Mesendoderm (in vitro differentiated cells): ENCODE measurements around the gene PET117.
A peak's percentile ranks its signal among the peaks of the same experiment; 100 is the strongest.
"Not testable (repeated sequence)": the region's sequence is repeated elsewhere in the genome, so short reads cannot be mapped to it uniquely, and the experiment has no call there.

Source experiments
- DNase-seq: peaks from one replicate; pipeline ENCODE4 v3.0.0; 2013
- H2AK5ac ChIP-seq: 2 replicates; pipeline ENCODE4 v1.6.1; 2013; ENCODE audit warnings: low read length, inconsistent platforms
- H2BK120ac ChIP-seq: 2 replicates; pipeline ENCODE4 v1.6.1; 2013; ENCODE audit warnings: low read depth, mild to moderate bottlenecking, low read length, moderate library complexity, mixed read lengths
- H2BK15ac ChIP-seq: replicated peaks from 2 replicates; pipeline ENCODE4 v1.6.1; 2013; ENCODE audit warnings: low read depth, mild to moderate bottlenecking, moderate library complexity
- H2BK5ac ChIP-seq: 2 replicates; pipeline ENCODE4 v1.6.1; 2013; ENCODE audit warnings: low read length, inconsistent platforms
- H3K18ac ChIP-seq: 2 replicates; pipeline ENCODE4 v1.6.1; 2013; ENCODE audit warnings: mild to moderate bottlenecking, low read length, mixed read lengths
- H3K23ac ChIP-seq: one replicate; pipeline ENCODE4 v1.6.1; 2013; ENCODE audit warnings: low read length
- H3K27ac ChIP-seq: 2 replicates; pipeline ENCODE4 v1.5.1; 2013; ENCODE audit warnings: low read depth, mild to moderate bottlenecking, inconsistent platforms, low read length, moderate library complexity
- H3K27me3 ChIP-seq: 2 replicates; pipeline ENCODE4 v1.6.1; 2013; ENCODE audit warnings: low read length, control low read depth, mild to moderate bottlenecking, inconsistent platforms; ENCODE audit not compliant: insufficient read depth, poor library complexity
- H3K36me3 ChIP-seq: 2 replicates; pipeline ENCODE4 v1.6.1; 2013; ENCODE audit warnings: low read length, inconsistent platforms; ENCODE audit not compliant: control insufficient read depth, insufficient read depth
- H3K4ac ChIP-seq: one replicate; pipeline ENCODE4 v1.6.1; 2013; ENCODE audit warnings: low read depth, mild to moderate bottlenecking, low read length, moderate library complexity
- H3K4me1 ChIP-seq: 2 replicates; pipeline ENCODE4 v1.6.1; 2013; ENCODE audit warnings: low read depth, low read length, inconsistent platforms; ENCODE audit not compliant: control insufficient read depth
- H3K4me2 ChIP-seq: 2 replicates; pipeline ENCODE4 v1.6.1; 2013; ENCODE audit warnings: low read length
- H3K4me3 ChIP-seq: 2 replicates; pipeline ENCODE4 v1.5.1; 2013; ENCODE audit warnings: mild to moderate bottlenecking, low read length
- H3K56ac ChIP-seq: one replicate; pipeline ENCODE4 v1.6.1; 2013; ENCODE audit warnings: low read length
- H3K79me1 ChIP-seq: 2 replicates; pipeline ENCODE4 v1.6.1; 2013; ENCODE audit warnings: low read length, inconsistent platforms
- H3K79me2 ChIP-seq: 2 replicates; pipeline ENCODE4 v1.6.1; 2013; ENCODE audit warnings: mild to moderate bottlenecking, low read length; ENCODE audit not compliant: control insufficient read depth, insufficient read depth
- H3K9ac ChIP-seq: 2 replicates; pipeline ENCODE4 v1.6.1; 2013; ENCODE audit warnings: low read length, inconsistent platforms
- H4K5ac ChIP-seq: one replicate; pipeline ENCODE4 v1.6.1; 2013; ENCODE audit warnings: low read length
- H4K8ac ChIP-seq: one replicate; pipeline ENCODE4 v1.6.1; 2013; ENCODE audit warnings: low read depth, mild to moderate bottlenecking, control low read depth, low read length, moderate library complexity
- WGBS: extraction: QIAGEN DNeasy Blood & Tissue Kit; methylation state at CpG from one replicate; pipeline ENCODE4 v1.1.7; 2013; ENCODE audit warnings: low lambda C conversion rate, missing lambda C conversion rate; ENCODE audit not compliant: insufficient coverage; ENCODE audit errors: extremely low coverage; 5-methylcytosine and 5-hydroxymethylcytosine counted together

PET117 gene

DNA sequence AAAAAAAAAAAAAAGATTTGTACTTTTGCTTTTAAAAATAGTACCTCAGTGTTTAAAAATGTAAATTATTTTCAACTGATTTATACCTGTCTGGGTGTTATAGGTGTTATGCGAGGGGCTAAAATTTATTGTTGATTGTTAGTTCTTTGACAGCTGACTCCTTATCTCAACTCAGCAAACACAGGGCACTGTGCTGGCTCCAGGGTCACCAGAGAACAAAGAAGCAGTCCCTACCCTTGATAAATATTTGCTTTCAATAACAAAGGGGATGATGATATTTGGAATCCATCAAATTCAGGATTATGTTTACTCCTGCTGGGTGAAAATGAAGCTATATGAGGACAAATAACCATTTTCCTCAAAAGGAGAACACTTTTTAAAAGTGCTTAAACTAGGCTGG, 34.2 kb upstream of the PET117 start:
- no peak overlapping the region for H3K4me3 ChIP-seq

DNA sequence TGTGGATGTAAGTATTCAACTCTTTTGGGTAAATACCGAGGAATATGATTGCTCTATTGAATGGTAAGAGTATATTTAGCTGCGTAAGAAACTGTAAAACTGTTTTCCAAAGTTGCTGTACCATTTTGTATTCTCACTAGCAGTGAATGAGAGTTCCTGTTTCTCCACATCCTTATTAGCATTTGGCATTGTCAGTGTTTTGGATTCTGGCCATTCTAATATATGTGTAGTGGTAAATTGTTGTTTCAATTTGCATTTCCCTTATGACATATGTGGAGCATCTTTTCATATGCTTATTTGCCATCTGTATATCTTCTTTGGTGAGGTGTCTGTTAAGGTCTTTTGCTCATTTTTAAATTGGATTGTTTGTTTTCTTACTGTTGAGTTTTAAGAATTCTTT, 29.3 kb upstream of the PET117 start:
- no CpG with 5 or more reads among the region's 2 CpGs for WGBS

More for the DNA sequence above, 34.2 kb upstream of the PET117 start:
- Histone ChIP-seq H2BK15ac (no peak overlapping the region), H3K56ac (no peak overlapping the region), H3K79me2 (no peaks in the 10 kb centered on the region), H2BK5ac (no peak overlapping the region), H3K36me3 (no peaks in the 10 kb centered on the region), H3K4ac (no peak overlapping the region), H4K5ac (no peak overlapping the region), H3K18ac (no peak overlapping the region), H2BK120ac (no peak overlapping the region), H3K23ac (no peak overlapping the region), H3K4me1 (no peaks in the 10 kb centered on the region), H3K27ac (no peak overlapping the region), H3K79me1 (no peaks in the 10 kb centered on the region), H4K8ac (no peak overlapping the region), H2AK5ac (no peak overlapping the region), H3K27me3 (no peaks in the 10 kb centered on the region), H3K9ac (no peak overlapping the region), H3K4me2 (no peak overlapping the region)
- WGBS, result no CpG with 5 or more reads among the region's 1 CpG
- DNase-seq, result peak; percentile 66

DNA sequence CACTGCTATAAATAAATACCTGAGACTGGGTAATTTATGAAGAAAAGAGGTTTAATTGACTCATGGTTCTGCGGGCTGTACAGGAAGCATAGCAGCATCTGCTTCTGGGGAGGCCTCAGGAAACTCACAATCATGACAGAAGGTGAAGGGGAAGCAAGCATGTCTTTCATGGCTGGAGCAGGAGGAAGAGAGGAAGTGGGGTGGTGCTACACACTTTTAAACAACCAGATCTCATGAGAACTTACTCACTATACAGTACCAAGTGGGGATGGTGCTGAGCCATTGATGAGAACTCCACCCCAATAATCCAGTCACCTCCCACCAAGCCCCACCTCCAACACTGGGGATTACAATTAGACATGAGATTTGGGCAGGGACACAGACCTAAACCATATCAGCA, 9.1 kb upstream of the PET117 start:
- not testable (repeated sequence) for H3K56ac ChIP-seq, H2BK5ac ChIP-seq, H2BK120ac ChIP-seq, H2BK15ac ChIP-seq, H4K5ac ChIP-seq, H3K27me3 ChIP-seq, H4K8ac ChIP-seq, H3K23ac ChIP-seq, H3K4me1 ChIP-seq, H3K18ac ChIP-seq, H3K9ac ChIP-seq, H2AK5ac ChIP-seq, H3K79me1 ChIP-seq, H3K27ac ChIP-seq, H3K36me3 ChIP-seq, H3K4me3 ChIP-seq, DNase-seq, H3K4me2 ChIP-seq, H3K4ac ChIP-seq, H3K79me2 ChIP-seq
- WGBS, result no CpG with 5 or more reads among the region's 1 CpG

More for the DNA sequence above, 29.3 kb upstream of the PET117 start:
- H3K23ac ChIP-seq, result no peak overlapping the region
- no peaks in the 10 kb centered on the region for H3K4me1 ChIP-seq
- H2BK5ac ChIP-seq, result no peak overlapping the region
- H3K79me1 ChIP-seq, result no peaks in the 10 kb centered on the region
- H3K27ac ChIP-seq, result no peak overlapping the region
- no peak overlapping the region for H3K4me3 ChIP-seq
- H3K9ac ChIP-seq, result no peak overlapping the region
- no peaks in the 10 kb centered on the region for H3K79me2 ChIP-seq
- H4K8ac ChIP-seq, result no peak overlapping the region
- no peaks in the 10 kb centered on the region for H3K27me3 ChIP-seq
- H2BK15ac ChIP-seq, result no peak overlapping the region
- no peak overlapping the region for H3K4ac ChIP-seq
- H2BK120ac ChIP-seq, result no peak overlapping the region
- no peak for DNase-seq
- H3K36me3 ChIP-seq, result no peaks in the 10 kb centered on the region
- H3K4me2 ChIP-seq, result no peak overlapping the region
- H3K56ac ChIP-seq, result no peak overlapping the region
- H3K18ac ChIP-seq, result no peak overlapping the region
- H2AK5ac ChIP-seq, result no peak overlapping the region
- H4K5ac ChIP-seq, result no peak overlapping the region

DNA sequence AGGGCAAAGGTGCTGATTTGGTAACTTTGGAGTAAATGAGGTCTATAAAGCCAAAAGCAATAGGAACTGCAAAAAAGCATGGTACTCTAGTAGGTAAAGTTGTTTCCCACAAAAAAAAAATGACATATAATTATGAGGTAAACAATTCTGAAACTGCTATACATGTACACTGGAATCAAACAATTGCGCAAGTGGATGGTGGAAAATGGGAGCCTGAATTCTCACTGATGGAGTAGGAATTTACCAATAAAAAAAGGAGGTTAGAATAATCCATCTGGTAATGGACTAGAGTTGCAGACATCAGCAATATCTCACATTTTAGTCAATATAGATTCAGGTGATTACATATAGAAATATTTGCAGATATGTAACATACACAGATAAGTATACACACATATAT, 5.0 kb upstream of the PET117 start:
- no peak overlapping the region for H3K4ac ChIP-seq
- peaks cover 1% of the 10 kb centered on the region for H3K27me3 ChIP-seq
- no peak overlapping the region for H3K4me2 ChIP-seq
- H2AK5ac ChIP-seq, result no peak overlapping the region
- H3K36me3 ChIP-seq, result no peaks in the 10 kb centered on the region
- H2BK5ac ChIP-seq, result no peak overlapping the region
- no peaks in the 10 kb centered on the region for H3K4me1 ChIP-seq
- WGBS, result no CpG with 5 or more reads among the region's 1 CpG
- H3K27ac ChIP-seq, result no peak overlapping the region
- no peak overlapping the region for H2BK120ac ChIP-seq
- no peaks in the 10 kb centered on the region for H3K79me2 ChIP-seq
- H3K23ac ChIP-seq, result no peak overlapping the region
- no peak overlapping the region for H4K8ac ChIP-seq
- H4K5ac ChIP-seq, result no peak overlapping the region
- H3K18ac ChIP-seq, result no peak overlapping the region
- H3K79me1 ChIP-seq, result no peaks in the 10 kb centered on the region
- H3K4me3 ChIP-seq, result no peak overlapping the region
- no peak overlapping the region for H3K9ac ChIP-seq
- H2BK15ac ChIP-seq, result no peak overlapping the region
- no peak overlapping the region for H3K56ac ChIP-seq
- DNase-seq, result no peak

DNA sequence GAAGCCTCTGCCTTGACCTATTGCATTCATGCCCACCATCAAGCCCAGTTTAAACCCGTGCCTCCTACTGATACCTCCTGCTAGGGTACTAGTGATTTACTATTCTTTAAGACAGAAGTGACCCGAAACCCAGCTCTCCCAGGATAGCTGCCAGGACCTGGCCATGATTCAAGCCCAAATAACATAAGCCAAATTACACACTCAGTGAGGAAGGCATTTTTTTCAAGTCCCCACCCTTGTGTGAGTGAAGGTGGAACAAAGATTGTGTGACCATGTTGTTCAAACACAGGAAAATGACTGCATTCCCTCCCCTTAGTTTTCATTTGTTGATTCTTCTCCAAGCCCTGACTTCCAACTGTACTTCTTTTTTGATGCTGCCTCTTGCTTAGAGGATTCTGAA, 3.7 kb upstream of the PET117 start:
- Histone ChIP-seq H2BK120ac (no peak overlapping the region), H3K79me1 (peaks cover 4% of the 10 kb centered on the region), H3K36me3 (no peaks in the 10 kb centered on the region), H3K4me1 (peaks cover 4% of the 10 kb centered on the region), H3K9ac (no peak overlapping the region), H3K79me2 (peaks cover 10% of the 10 kb centered on the region), H3K27me3 (peaks cover 1% of the 10 kb centered on the region), H4K8ac (no peak overlapping the region), H3K23ac (no peak overlapping the region), H2BK5ac (no peak overlapping the region), H2AK5ac (no peak overlapping the region), H3K27ac (no peak overlapping the region), H3K18ac (no peak overlapping the region), H2BK15ac (no peak overlapping the region), H3K4me3 (no peak overlapping the region), H3K4ac (no peak overlapping the region), H3K4me2 (no peak overlapping the region), H3K56ac (peak overlapping the region; percentile 22), H4K5ac (no peak overlapping the region)
- no peak for DNase-seq
- WGBS, result no CpG with 5 or more reads among the region's 2 CpGs

DNA sequence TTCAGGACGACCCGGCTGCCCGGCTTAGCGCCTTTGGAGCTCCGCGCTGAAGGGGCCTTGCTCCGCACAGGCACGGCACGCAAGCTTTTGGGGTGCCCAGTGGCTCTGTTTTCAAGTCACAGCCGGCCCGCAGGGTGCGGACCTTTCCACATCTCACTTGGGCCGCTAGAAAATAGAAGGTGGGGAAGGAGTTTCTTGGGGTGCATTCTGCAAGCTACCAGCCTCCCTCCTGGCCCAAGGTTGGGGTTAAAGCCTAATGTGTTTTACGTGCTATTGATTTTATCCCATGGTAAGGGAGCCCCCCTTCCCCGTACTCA, 561 bp downstream of the PET117 start:
- H3K79me1 ChIP-seq, result peaks cover 15% of the 10 kb centered on the region
- peaks cover 3% of the 10 kb centered on the region for H3K36me3 ChIP-seq
- H3K4me3 ChIP-seq, result peak overlapping the region; percentile 94
- WGBS, result no CpG with 5 or more reads among the region's 15 CpGs
- H3K23ac ChIP-seq, result peak overlapping the region; percentile 3
- H3K4me2 ChIP-seq, result peak overlapping the region; percentile 89
- peak overlapping the region; percentile 60 for H4K8ac ChIP-seq
- no peak overlapping the region for H2BK15ac ChIP-seq
- peak overlapping the region; percentile 96 for H3K56ac ChIP-seq
- no peak overlapping the region for H2AK5ac ChIP-seq
- peak overlapping the region; percentile 95 for H3K9ac ChIP-seq
- H3K4me1 ChIP-seq, result peaks cover 7% of the 10 kb centered on the region
- peaks cover 23% of the 10 kb centered on the region for H3K79me2 ChIP-seq
- H3K4ac ChIP-seq, result peak overlapping the region; percentile 92
- H3K27ac ChIP-seq, result peak overlapping the region; percentile 94
- H3K27me3 ChIP-seq, result no peaks in the 10 kb centered on the region
- peak overlapping the region; percentile 95 for H3K18ac ChIP-seq
- peak overlapping the region; percentile 25 for H2BK5ac ChIP-seq
- H2BK120ac ChIP-seq, result peak overlapping the region; percentile 32
- no peak overlapping the region for H4K5ac ChIP-seq
- no peak for DNase-seq
